ENCODE data around the gene USP2. TPM values are rescaled to one million over a fixed set of nuclear protein-coding genes. Genes with fewer than 3 reads are reported as not detected.

Gene USP2
- polyA plus RNA-seq, 1 donor (not counting 4 experiments of a cell fraction or from before 2014, with no cell fraction given): 0.35 TPM

DNA sequence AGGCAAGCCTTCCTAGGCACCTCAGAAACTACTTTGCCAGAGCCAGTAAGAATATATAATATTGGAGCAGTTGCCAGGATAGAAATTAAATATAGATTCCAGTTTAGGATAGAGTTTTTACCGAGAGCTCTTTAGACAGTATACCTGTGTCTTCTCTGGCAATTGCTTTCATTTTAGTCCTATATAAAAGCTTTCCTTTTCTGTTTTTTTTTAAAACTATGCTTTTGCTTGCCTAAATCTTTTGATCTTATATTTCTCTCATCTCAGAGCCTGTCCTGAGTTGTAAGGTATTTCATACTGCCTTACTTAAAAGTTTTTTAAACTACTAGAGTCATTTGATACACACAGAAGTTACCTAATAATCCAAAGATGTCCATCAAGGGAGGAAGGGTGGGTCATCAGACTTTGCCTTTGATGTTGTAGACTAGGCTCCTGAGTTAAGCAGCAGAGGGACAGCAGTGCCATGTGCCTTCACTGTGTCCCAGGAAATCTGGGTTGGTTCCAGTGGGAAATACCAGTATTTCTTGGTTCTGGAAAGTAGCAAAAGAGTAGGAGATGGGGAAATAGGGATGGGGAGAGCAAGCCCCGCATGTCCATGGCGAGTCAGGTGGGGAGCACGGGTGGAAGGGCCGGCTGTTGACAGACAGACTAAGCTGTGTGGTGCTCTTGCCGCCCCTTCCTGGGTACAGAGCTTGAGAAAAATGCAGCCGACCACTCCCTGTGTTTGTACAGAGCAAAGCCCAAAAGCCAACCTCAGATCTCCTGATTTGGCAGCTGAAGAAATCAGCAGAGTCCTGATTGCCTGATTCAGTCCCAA is 75.7 kb downstream of the USP2 start:
- TF ChIP-seq CTCF (optimal IDR thresholded peaks at IDR 0.05 in 1 of 3, IDR thresholded peaks at IDR 0.05 in 1 of 3, conservative IDR thresholded peaks at IDR 0.05 in 1 of 3; ENCODE audit: extremely low read depth in 1 of 3, insufficient read depth in 2 of 3, low read length in 3 of 3) (no peak), EZH2 (IDR thresholded peaks at IDR 0.05; ENCODE audit: low read length) (no peak)

More for the DNA sequence above, 75.7 kb downstream of the USP2 start:
- H3K9me1 ChIP-seq (ENCODE audit: control insufficient read depth, extremely low read depth, insufficient read depth, low read length): peaks cover under 1% of the 10 kb centered on the region
- no peak overlapping the region for H3K9ac ChIP-seq (ENCODE audit: control insufficient read depth, extremely low read depth, insufficient read depth, low read length)
- FAIRE-seq (no peak), DNase-seq (ENCODE audit: low read depth, low spot score) (no peak)
- no peak overlapping the region for H3K4me3 ChIP-seq (ENCODE audit: control insufficient read depth in 2 of 3, extremely low read depth in 1 of 3, insufficient read depth in 2 of 3, low read depth in 1 of 3, low read length in 3 of 3)
- peaks cover 16% of the 10 kb centered on the region for H3K4me1 ChIP-seq (ENCODE audit: control insufficient read depth, extremely low read depth, insufficient read depth, low read length)
- H3K79me2 ChIP-seq (ENCODE audit: control insufficient read depth, insufficient read depth, low read length): no peaks in the 10 kb centered on the region
- H4K20me1 ChIP-seq (ENCODE audit: control insufficient read depth, extremely low read depth, insufficient read depth, low read length): no peaks in the 10 kb centered on the region
- dilution Hi-C loops (cut with MboI; ENCODE audit: extremely low pct_ligation_motif_present, low sequenced_read_pairs): no loop called here
- no peaks in the 10 kb centered on the region for H3K27me3 ChIP-seq (ENCODE audit: control insufficient read depth, extremely low read depth, insufficient read depth, low read length)
- no peak overlapping the region for H3K4me2 ChIP-seq (ENCODE audit: control insufficient read depth, extremely low read depth, insufficient read depth, low read depth, low read length)
- H3K27ac ChIP-seq (ENCODE audit: control insufficient read depth, insufficient read depth, low read length): no peak overlapping the region
- H3K36me3 ChIP-seq (ENCODE audit: control insufficient read depth in 2 of 2, extremely low read depth in 1 of 2, insufficient read depth in 2 of 2, low read length in 2 of 2): peaks cover 31 to 48% of the 10 kb centered on the region in 2 experiments
- no peak overlapping the region for H2AFZ ChIP-seq (ENCODE audit: control insufficient read depth, low read length)
- H3K9me3 ChIP-seq (ENCODE audit: control insufficient read depth, low read depth, low read length): no peaks in the 10 kb centered on the region

Small RNAs within 50 kb of the gene (small RNA-seq; reads per million reads assigned to genes)
- 0 reads per million in 3 experiments for gene AP003396.4 (ENCODE audit: insufficient read length in 3 of 3, low read depth in 3 of 3, low replicate concordance in 1 of 3)
- gene RF01225 (ENCODE audit: insufficient read length in 3 of 3, low read depth in 3 of 3, low replicate concordance in 1 of 3): 0 reads per million in 3 experiments

Other genes with a start within 250 kb of the USP2 start
- 0.14 to 0.27 TPM (median 0.21 TPM) in 3 replicates for gene ABCG4, start 232.6 kb downstream of the USP2 start, polyA plus RNA-seq
- 8.1 to 11.3 TPM (median 9.0 TPM) in 3 replicates for gene NLRX1, start 213.0 kb downstream of the USP2 start, polyA plus RNA-seq
- gene NHERF4, start 196.2 kb downstream of the USP2 start, polyA plus RNA-seq: not detected in 3 replicates
- 7.9 to 15.2 TPM (median 14.1 TPM) in 3 replicates for gene CBL, start 175.4 kb downstream of the USP2 start, polyA plus RNA-seq
- 8.5 to 12.1 TPM (median 10.5 TPM) in 3 replicates for gene MCAM, start 64.6 kb downstream of the USP2 start, polyA plus RNA-seq
- gene RNF26, start 47.2 kb downstream of the USP2 start, polyA plus RNA-seq: 9.1 to 27.7 TPM (median 13.2 TPM) in 3 replicates
- gene C1QTNF5, start 40.8 kb downstream of the USP2 start, polyA plus RNA-seq: 0.04 TPM in 1 of 3 replicates, not detected in the others
- gene MFRP, start 35.0 kb downstream of the USP2 start, polyA plus RNA-seq: not detected in 3 replicates
- 2.4 to 5.7 TPM (median 5.0 TPM) in 3 replicates for gene THY1, start 41.5 kb upstream of the USP2 start, polyA plus RNA-seq